Gastrocnemius medialis (tissue), 4 donors: ENCODE measurements around the gene SUPT3H.

Source experiments
- POLR2A ChIP-seq, 2 donors: fragments of 450-650 bp; IDR thresholded peaks; one replicate each; pipeline ENCODE4 v1.6.1; 2017; ENCODE audit warnings: antibody characterized with exemption in 2 of 2, mild to moderate bottlenecking in 2 of 2, moderate library complexity in 2 of 2
- TF ChIP-seq, protein P1 (sequence below), 5 experiments: fragments of 450-650 bp in 3 of 5; fragments of 200-600 bp in 2 of 5; sonication (generic) in 2 of 5; IDR thresholded peaks in 4 of 5; conservative IDR thresholded peaks in 1 of 5; 1 replicate in 4 of 5; 2 replicates in 1 of 5; pipeline ENCODE4 v1.5.1; 2016 to 2019; ENCODE audit warnings: antibody characterized with exemption in 5 of 5, mild to moderate bottlenecking in 3 of 5, moderate library complexity in 3 of 5

DNA sequence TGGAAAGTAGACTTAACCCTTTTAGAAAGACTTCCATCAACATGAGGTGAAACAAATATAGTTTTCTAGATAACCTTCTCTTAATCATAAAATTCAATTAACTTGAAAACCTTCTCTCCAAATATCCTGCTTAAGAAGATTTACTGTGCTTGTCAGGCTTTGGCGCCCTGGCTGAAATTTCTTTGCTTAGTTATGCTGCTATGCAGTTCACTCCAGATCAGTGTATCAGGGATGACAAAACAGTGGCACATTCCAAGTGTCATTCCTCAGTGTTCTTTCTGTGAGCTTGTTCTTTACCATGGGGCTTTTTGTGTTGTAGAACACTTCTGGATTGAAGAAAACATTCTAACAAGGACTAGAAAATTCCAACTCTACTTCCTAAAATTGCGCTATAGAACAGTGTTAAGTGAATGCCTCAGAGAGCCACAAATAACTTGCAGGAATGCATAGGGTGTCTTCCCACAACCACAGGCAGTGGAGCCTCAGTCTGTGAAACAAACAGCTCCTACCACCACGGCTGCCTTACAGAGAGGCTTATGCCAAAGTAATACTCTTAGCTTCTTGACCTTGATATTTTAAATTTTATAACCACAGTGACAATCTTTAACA lies 546.6 kb downstream of the SUPT3H start:
- TF ChIP-seq, protein P1, sequence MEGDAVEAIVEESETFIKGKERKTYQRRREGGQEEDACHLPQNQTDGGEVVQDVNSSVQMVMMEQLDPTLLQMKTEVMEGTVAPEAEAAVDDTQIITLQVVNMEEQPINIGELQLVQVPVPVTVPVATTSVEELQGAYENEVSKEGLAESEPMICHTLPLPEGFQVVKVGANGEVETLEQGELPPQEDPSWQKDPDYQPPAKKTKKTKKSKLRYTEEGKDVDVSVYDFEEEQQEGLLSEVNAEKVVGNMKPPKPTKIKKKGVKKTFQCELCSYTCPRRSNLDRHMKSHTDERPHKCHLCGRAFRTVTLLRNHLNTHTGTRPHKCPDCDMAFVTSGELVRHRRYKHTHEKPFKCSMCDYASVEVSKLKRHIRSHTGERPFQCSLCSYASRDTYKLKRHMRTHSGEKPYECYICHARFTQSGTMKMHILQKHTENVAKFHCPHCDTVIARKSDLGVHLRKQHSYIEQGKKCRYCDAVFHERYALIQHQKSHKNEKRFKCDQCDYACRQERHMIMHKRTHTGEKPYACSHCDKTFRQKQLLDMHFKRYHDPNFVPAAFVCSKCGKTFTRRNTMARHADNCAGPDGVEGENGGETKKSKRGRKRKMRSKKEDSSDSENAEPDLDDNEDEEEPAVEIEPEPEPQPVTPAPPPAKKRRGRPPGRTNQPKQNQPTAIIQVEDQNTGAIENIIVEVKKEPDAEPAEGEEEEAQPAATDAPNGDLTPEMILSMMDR (IDR thresholded peaks at IDR 0.05 in 4 of 5, conservative IDR thresholded peaks at IDR 0.05 in 1 of 5) = no peak
- TF ChIP-seq POLR2A (IDR thresholded peaks at IDR 0.05) = no peak
